HG02759 (cell line): Measurements from ENCODE around the gene SIPA1L3.

Experiments
- ATAC-seq: cut with Tn5 transposase; IDR thresholded peaks from one replicate; pipeline ENCODE4 v1.9.1; 2021; ENCODE audit warnings: mild to moderate bottlenecking, moderate library complexity; ENCODE audit not compliant: unreplicated experiment

SIPA1L3 gene

GRCh38 chr19:38252385-38252784, 345.4 kb downstream of the SIPA1L3 start:
- no peak for ATAC-seq

GRCh38 chr19:38252941-38253691, 346.1 kb downstream of the SIPA1L3 start:
- no peak for ATAC-seq

- ATAC-seq = no peak
These were observed 346.8 kb downstream of the SIPA1L3 start for GRCh38 chr19:38253788-38254187.

- ATAC-seq = no peak
These were observed 348.5 kb downstream of the SIPA1L3 start for GRCh38 chr19:38255383-38256014.
